Nephron progenitor cell (in vitro differentiated cells): Measurements from ENCODE around the gene MSANTD4.

Source experiments
- DNase-seq: peaks from one replicate; pipeline ENCODE4 v3.0.0; 2021
- H3K27ac Mint-ChIP-seq: 2 replicates; pipeline ENCODE4 v1.8.0; 2021; ENCODE audit warnings: mild to moderate bottlenecking, moderate library complexity, mixed read lengths
- H3K27me3 Mint-ChIP-seq: 2 replicates; pipeline ENCODE4 v1.8.0; 2021; ENCODE audit warnings: mild to moderate bottlenecking, low read depth, mixed read lengths; ENCODE audit not compliant: poor library complexity
- H3K36me3 Mint-ChIP-seq: 2 replicates; pipeline ENCODE4 v1.8.0; 2021; ENCODE audit warnings: low read depth, mixed read lengths
- H3K4me1 Mint-ChIP-seq: 2 replicates; pipeline ENCODE4 v1.8.0; 2021; ENCODE audit warnings: mixed read lengths
- H3K4me3 Mint-ChIP-seq: 2 replicates; pipeline ENCODE4 v1.8.0; 2021; ENCODE audit warnings: mild to moderate bottlenecking, moderate library complexity, mixed read lengths
- H3K9me3 Mint-ChIP-seq: 2 replicates; pipeline ENCODE4 v1.8.0; 2021; ENCODE audit warnings: mild to moderate bottlenecking, moderate library complexity, mixed read lengths
- TF ChIP-seq, protein P1 (sequence below): fragments of 200-600 bp; sonication (generic); IDR thresholded peaks from 2 replicates; pipeline ENCODE4 v1.5.0; 2021; ENCODE audit warnings: antibody characterized with exemption

MSANTD4 gene

GRCh38 chr11:105986554-105986953 is 35.5 kb downstream of the MSANTD4 start:
- Mint-ChIP-seq H3K36me3 (no peaks in the 10 kb centered on the region), H3K27me3 (peaks cover under 1% of the 10 kb centered on the region), H3K9me3 (no peaks in the 10 kb centered on the region), H3K27ac (no peak overlapping the region), H3K4me3 (no peak overlapping the region), H3K4me1 (no peaks in the 10 kb centered on the region)
- TF ChIP-seq, protein P1, sequence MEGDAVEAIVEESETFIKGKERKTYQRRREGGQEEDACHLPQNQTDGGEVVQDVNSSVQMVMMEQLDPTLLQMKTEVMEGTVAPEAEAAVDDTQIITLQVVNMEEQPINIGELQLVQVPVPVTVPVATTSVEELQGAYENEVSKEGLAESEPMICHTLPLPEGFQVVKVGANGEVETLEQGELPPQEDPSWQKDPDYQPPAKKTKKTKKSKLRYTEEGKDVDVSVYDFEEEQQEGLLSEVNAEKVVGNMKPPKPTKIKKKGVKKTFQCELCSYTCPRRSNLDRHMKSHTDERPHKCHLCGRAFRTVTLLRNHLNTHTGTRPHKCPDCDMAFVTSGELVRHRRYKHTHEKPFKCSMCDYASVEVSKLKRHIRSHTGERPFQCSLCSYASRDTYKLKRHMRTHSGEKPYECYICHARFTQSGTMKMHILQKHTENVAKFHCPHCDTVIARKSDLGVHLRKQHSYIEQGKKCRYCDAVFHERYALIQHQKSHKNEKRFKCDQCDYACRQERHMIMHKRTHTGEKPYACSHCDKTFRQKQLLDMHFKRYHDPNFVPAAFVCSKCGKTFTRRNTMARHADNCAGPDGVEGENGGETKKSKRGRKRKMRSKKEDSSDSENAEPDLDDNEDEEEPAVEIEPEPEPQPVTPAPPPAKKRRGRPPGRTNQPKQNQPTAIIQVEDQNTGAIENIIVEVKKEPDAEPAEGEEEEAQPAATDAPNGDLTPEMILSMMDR, result no peak
- DNase-seq, result no peak

- no peaks in the 10 kb centered on the region for H3K9me3 Mint-ChIP-seq
- H3K4me1 Mint-ChIP-seq, result peaks cover 4% of the 10 kb centered on the region
- no peak overlapping the region for H3K27ac Mint-ChIP-seq
- H3K4me3 Mint-ChIP-seq, result no peak overlapping the region
- DNase-seq, result no peak
- no peaks in the 10 kb centered on the region for H3K36me3 Mint-ChIP-seq
- TF ChIP-seq, protein P1, result no peak
- H3K27me3 Mint-ChIP-seq, result peaks cover 7% of the 10 kb centered on the region
Observed at GRCh38 chr11:105979997-105980703, 41.9 kb downstream of the MSANTD4 start.

DNA sequence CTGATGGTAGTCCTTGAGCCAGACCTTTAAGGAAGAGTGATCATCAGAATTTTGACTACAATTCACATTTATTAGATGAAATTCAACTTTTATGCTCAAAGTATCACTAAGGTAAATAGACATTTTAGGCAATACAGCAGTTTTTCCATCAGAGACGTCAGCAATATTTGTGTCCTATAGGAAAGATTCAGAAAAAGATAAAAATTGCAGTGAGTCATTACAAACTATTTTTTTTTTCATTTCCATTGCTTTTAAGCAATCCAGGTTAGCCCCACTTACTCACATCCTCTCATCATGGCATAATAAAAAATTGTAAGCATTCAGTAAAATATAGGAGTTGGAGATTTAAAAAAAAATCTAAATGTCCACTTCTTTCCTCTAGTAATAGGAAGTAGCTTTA is 46.9 kb downstream of the MSANTD4 start:
- no peak overlapping the region for H3K27ac Mint-ChIP-seq
- H3K4me3 Mint-ChIP-seq, result no peak overlapping the region
- H3K9me3 Mint-ChIP-seq, result no peaks in the 10 kb centered on the region
- no peaks in the 10 kb centered on the region for H3K36me3 Mint-ChIP-seq
- H3K4me1 Mint-ChIP-seq, result peaks cover 4% of the 10 kb centered on the region
- DNase-seq, result no peak
- TF ChIP-seq, protein P1, result no peak
- peaks cover 4% of the 10 kb centered on the region for H3K27me3 Mint-ChIP-seq

DNA sequence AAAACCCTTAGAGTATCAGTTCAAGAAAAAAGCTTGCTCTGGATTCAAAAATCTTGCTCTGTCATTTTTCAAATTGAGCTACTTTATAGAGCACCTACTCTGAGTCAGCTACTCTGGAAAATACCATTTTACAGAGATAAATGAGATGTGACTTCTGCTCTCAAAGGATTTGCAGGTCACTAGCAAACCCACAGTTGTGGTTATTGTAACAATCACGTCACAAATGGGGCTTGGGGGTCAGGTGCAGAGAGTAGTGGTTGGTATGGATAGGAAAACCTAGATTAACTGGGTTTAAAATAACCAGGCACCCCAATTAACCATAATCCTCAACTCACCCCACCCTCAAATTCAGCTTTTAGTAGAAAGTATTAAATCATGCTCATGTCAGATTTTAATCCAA is 52.3 kb downstream of the MSANTD4 start:
- Mint-ChIP-seq H3K27ac (no peak overlapping the region), H3K4me3 (no peak overlapping the region), H3K36me3 (no peaks in the 10 kb centered on the region), H3K9me3 (no peaks in the 10 kb centered on the region), H3K4me1 (no peaks in the 10 kb centered on the region), H3K27me3 (no peaks in the 10 kb centered on the region)
- DNase-seq, result no peak
- TF ChIP-seq, protein P1, result no peak

- Mint-ChIP-seq H3K27ac (no peak overlapping the region), H3K4me1 (no peaks in the 10 kb centered on the region), H3K27me3 (no peaks in the 10 kb centered on the region), H3K9me3 (no peaks in the 10 kb centered on the region), H3K36me3 (no peaks in the 10 kb centered on the region), H3K4me3 (no peak overlapping the region)
- TF ChIP-seq, protein P1, result no peak
- no peak for DNase-seq
Observed at GRCh38 chr11:105968021-105968697, 53.9 kb downstream of the MSANTD4 start.
